CD4-positive, alpha-beta T cell treated with Interleukin-4 for 1 hour (primary cell): ENCODE measurements around the gene L3MBTL4.
"Not testable (repeated sequence)": the region's sequence is repeated elsewhere in the genome, so short reads cannot be mapped to it uniquely, and the experiment has no call there.

Experiments used
- DNase-seq, 2 donors: peaks; one replicate each; pipeline ENCODE4 v3.0.0-alpha.2; 2020 to 2022

L3MBTL4 gene

GRCh38 chr18:6294148-6294784 lies 120.4 kb downstream of the L3MBTL4 start:
- no peak for DNase-seq

GRCh38 chr18:6289843-6290242 lies 124.9 kb downstream of the L3MBTL4 start:
- DNase-seq = no peak

GRCh38 chr18:6286585-6286984 lies 128.1 kb downstream of the L3MBTL4 start:
- no peak for DNase-seq

GRCh38 chr18:6284761-6285160 lies 129.9 kb downstream of the L3MBTL4 start:
- no peak for DNase-seq

- no peak for DNase-seq
These were observed 130.4 kb downstream of the L3MBTL4 start for GRCh38 chr18:6284300-6284699.

- DNase-seq = no peak
These were observed 132.8 kb downstream of the L3MBTL4 start for GRCh38 chr18:6281874-6282273.

GRCh38 chr18:6280211-6280743 lies 134.4 kb downstream of the L3MBTL4 start:
- DNase-seq = no peak

- no peak for DNase-seq
These were observed 135.4 kb downstream of the L3MBTL4 start for GRCh38 chr18:6279308-6279707.

GRCh38 chr18:6273423-6273822 lies 141.3 kb downstream of the L3MBTL4 start:
- DNase-seq = no peak

GRCh38 chr18:6272144-6272543 lies 142.6 kb downstream of the L3MBTL4 start:
- not testable (repeated sequence) for DNase-seq

GRCh38 chr18:6271585-6271984 lies 143.1 kb downstream of the L3MBTL4 start:
- no peak for DNase-seq

- DNase-seq = no peak
These were observed 143.9 kb downstream of the L3MBTL4 start for GRCh38 chr18:6270771-6271216.

- DNase-seq = no peak
These were observed 144.9 kb downstream of the L3MBTL4 start for GRCh38 chr18:6269660-6270332.

GRCh38 chr18:6266212-6266611 lies 148.5 kb downstream of the L3MBTL4 start:
- DNase-seq = no peak

GRCh38 chr18:6261938-6262337 lies 152.8 kb downstream of the L3MBTL4 start:
- DNase-seq = no peak

GRCh38 chr18:6259324-6259723 lies 155.4 kb downstream of the L3MBTL4 start:
- not testable (repeated sequence) for DNase-seq

GRCh38 chr18:6257950-6258349 lies 156.8 kb downstream of the L3MBTL4 start:
- no peak for DNase-seq

GRCh38 chr18:6256521-6256920 lies 158.2 kb downstream of the L3MBTL4 start:
- no peak for DNase-seq

- no peak for DNase-seq
These were observed 158.8 kb downstream of the L3MBTL4 start for GRCh38 chr18:6255886-6256285.

GRCh38 chr18:6255116-6255705 lies 159.5 kb downstream of the L3MBTL4 start:
- DNase-seq = no peak

- DNase-seq = no peak
These were observed 160.3 kb downstream of the L3MBTL4 start for GRCh38 chr18:6254456-6254855.

- no peak for DNase-seq
These were observed 163.6 kb downstream of the L3MBTL4 start for GRCh38 chr18:6251084-6251483.

- DNase-seq = no peak
These were observed 164.9 kb downstream of the L3MBTL4 start for GRCh38 chr18:6249788-6250187.

- no peak for DNase-seq
These were observed 165.5 kb downstream of the L3MBTL4 start for GRCh38 chr18:6249170-6249569.
